Mucosa of rectum (tissue), 2 donors: ENCODE results near the gene SCUBE2.
A peak's percentile ranks its signal among the peaks of the same experiment; 100 is the strongest.

Experiments used
- H3K27ac ChIP-seq, 2 donors: one replicate each; pipeline ENCODE4 v1.7.0; 2013; ENCODE audit warnings: inconsistent platforms in 2 of 2, low read depth in 2 of 2, low read length in 2 of 2
- H3K27me3 ChIP-seq, 2 donors: one replicate each; pipeline ENCODE4 v1.7.0; 2013; ENCODE audit warnings: low read length in 2 of 2; ENCODE audit not compliant: control insufficient read depth in 2 of 2, insufficient read depth in 2 of 2
- H3K36me3 ChIP-seq, 2 donors: one replicate each; pipeline ENCODE4 v1.7.0; 2013; ENCODE audit warnings: low read length in 2 of 2; ENCODE audit not compliant: control insufficient read depth in 2 of 2, insufficient read depth in 2 of 2
- H3K4me1 ChIP-seq, 2 donors: one replicate each; pipeline ENCODE4 v1.7.0; 2013; ENCODE audit warnings: low read length in 2 of 2, mild to moderate bottlenecking in 1 of 2; ENCODE audit not compliant: control insufficient read depth in 2 of 2, insufficient read depth in 2 of 2
- H3K4me3 ChIP-seq, 2 donors: one replicate each; pipeline ENCODE4 v1.7.0; 2013; ENCODE audit warnings: low read length in 2 of 2
- H3K9ac ChIP-seq, 2 donors: one replicate each; pipeline ENCODE4 v1.7.0; 2013; ENCODE audit warnings: low read length in 2 of 2, low read depth in 1 of 2, mild to moderate bottlenecking in 1 of 2
- H3K9me3 ChIP-seq, 2 donors: one replicate each; pipeline ENCODE4 v1.7.0; 2013; ENCODE audit warnings: low read length in 2 of 2; ENCODE audit not compliant: control insufficient read depth in 2 of 2
- donor health status: healthy.
- donor health status: Normal muscosa, but diverticular disease.

Gene SCUBE2

DNA sequence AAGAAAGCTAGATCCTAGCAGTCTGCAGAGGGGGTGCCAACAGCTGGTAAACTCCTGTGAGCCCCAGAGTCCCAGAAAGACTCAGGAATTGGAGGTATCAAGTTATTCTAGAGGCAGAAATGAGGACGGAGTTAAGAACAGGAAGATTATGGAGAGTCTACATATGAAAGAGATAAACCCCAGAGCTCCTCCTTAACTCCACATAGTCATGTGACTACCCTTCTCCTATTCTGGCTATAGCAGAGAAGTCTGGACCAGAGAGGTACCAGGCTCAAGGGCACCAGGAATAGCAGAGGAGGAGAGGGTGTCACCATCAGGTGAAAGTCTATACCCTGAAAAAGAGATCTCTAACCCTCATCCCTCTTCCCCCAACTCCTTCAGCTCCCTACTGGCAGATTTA lies 29.6 kb downstream of the SCUBE2 start:
- Histone ChIP-seq H3K27ac (no peak overlapping the region), H3K4me3 (no peak overlapping the region), H3K9ac (no peak overlapping the region)

DNA sequence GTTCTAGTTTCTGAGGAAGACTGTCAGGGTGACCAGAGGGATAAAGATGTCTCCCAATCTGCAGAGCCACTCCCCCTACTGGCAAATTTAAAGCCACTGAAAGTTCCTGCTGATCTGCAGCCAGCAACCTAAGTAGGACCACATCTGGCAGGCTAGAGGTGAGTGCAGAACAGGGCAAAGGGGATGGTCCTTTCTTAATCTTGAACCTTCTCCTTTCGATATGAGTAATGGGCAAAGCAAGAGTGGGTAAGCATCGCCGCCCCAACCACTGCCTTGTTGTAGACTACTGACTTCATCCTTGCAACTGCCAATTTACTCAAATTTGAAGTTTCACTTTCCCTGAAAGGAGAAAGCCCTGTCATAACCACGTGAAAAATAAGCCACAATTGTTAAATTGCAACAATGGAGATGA lies 30.7 kb downstream of the SCUBE2 start:
- Histone ChIP-seq H3K27ac (no peak overlapping the region), H3K27me3 (no peaks in the 10 kb centered on the region), H3K4me1 (no peaks in the 10 kb centered on the region), H3K9me3 (no peaks in the 10 kb centered on the region), H3K36me3 (peaks cover 0 to under 1% of the 10 kb centered on the region in 2 donors), H3K4me3 (no peak overlapping the region), H3K9ac (no peak overlapping the region)

More for the DNA sequence above, 29.6 kb downstream of the SCUBE2 start:
- Histone ChIP-seq H3K27me3 (no peaks in the 10 kb centered on the region), H3K36me3 (no peaks in the 10 kb centered on the region), H3K9me3 (no peaks in the 10 kb centered on the region), H3K4me1 (no peaks in the 10 kb centered on the region)

DNA sequence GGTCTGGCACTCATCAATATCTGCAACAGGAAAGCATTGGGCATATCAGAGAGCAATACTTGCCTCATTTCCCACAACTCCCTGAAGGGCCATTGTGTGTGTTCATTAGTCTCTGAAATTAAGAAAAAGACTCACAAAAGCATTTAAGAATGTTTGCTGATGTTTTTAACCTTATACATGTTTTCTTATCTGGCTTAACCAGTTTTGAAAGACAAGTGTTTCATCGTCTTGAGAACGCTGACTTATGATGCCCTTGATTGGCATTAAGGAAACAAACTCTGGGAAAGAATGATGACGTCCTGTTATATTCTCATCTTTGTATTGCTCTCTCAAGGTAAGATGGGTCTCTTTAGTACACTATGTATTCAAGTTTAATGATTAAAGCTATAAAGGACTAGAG lies 32.0 kb downstream of the SCUBE2 start:
- Histone ChIP-seq H3K4me3 (no peak overlapping the region), H3K27me3 (no peaks in the 10 kb centered on the region), H3K27ac (no peak overlapping the region), H3K36me3 (peaks cover 0 to 4% of the 10 kb centered on the region in 2 donors), H3K9me3 (no peaks in the 10 kb centered on the region), H3K4me1 (no peaks in the 10 kb centered on the region), H3K9ac (no peak overlapping the region)

DNA sequence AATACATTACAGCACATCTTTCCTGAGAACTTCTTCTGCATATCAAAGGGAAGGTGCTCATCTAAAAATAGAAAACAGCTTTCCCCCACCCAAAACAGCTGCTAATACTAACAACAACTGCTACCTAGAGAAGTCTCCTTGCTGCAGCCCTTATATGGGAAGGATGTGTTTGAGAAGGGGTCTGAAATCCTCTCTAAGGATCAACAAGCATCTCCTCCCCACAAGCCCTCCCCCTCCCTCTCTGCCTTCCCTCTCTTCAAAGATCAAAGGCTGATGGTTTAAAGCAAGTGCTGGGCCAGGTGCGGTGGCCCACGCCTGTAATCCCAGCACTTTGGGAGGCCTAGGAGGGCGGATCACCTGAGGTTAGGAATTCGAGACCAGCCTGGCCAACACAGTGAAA lies 33.5 kb downstream of the SCUBE2 start:
- no peak overlapping the region for H3K27ac ChIP-seq
- no peak overlapping the region for H3K4me3 ChIP-seq
- H3K27me3 ChIP-seq, result no peaks in the 10 kb centered on the region
- H3K9ac ChIP-seq, result no peak overlapping the region
- no peaks in the 10 kb centered on the region for H3K4me1 ChIP-seq
- peaks cover 0 to 4% of the 10 kb centered on the region in 2 donors for H3K36me3 ChIP-seq
- no peaks in the 10 kb centered on the region for H3K9me3 ChIP-seq

DNA sequence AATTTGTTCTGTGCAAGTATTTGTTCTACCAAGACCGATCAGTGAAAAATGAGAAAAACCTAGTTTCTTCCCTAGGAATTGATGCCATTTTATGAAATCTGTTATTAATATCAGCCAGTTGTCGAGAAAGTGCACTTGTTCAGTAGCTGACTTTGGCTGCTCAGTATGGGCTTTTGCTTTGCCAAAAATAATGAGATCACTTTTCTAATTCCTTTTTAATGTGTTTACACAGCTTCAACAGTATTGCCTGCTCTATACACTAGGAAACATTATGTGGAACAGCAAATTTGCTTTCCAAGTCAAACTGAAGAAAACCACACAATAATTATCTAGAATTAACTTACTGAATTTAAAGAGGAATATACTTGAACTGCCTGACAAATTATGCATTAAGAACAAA lies 34.4 kb downstream of the SCUBE2 start:
- Histone ChIP-seq H3K36me3 (peaks cover 0 to 4% of the 10 kb centered on the region in 2 donors), H3K4me3 (no peak overlapping the region), H3K27ac (no peak overlapping the region), H3K4me1 (no peaks in the 10 kb centered on the region), H3K9me3 (no peaks in the 10 kb centered on the region), H3K9ac (no peak overlapping the region), H3K27me3 (no peaks in the 10 kb centered on the region)

DNA sequence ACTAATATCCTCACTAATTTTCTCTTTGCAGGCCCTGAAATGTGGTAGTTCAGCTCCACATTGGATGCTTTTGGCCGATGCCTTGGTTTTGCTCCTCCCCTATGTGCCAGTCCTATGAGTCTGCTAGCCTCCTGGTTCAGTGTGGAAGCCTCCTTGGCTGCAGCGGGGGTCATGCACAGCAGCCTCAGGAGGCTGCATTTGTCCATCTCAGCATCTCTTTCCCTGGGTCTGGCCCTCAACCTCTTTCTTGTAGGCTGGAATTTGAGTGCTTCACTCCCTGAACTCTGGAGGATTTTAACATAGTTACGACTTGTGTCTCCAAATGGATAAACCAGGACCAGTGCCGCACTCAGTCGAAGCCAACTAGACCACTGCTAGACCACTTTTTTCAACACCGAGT lies 34.9 kb downstream of the SCUBE2 start:
- Histone ChIP-seq H3K9me3 (no peaks in the 10 kb centered on the region), H3K27me3 (no peaks in the 10 kb centered on the region), H3K4me3 (no peak overlapping the region), H3K27ac (no peak overlapping the region), H3K36me3 (peaks cover 0 to 4% of the 10 kb centered on the region in 2 donors), H3K4me1 (no peaks in the 10 kb centered on the region), H3K9ac (no peak overlapping the region)

DNA sequence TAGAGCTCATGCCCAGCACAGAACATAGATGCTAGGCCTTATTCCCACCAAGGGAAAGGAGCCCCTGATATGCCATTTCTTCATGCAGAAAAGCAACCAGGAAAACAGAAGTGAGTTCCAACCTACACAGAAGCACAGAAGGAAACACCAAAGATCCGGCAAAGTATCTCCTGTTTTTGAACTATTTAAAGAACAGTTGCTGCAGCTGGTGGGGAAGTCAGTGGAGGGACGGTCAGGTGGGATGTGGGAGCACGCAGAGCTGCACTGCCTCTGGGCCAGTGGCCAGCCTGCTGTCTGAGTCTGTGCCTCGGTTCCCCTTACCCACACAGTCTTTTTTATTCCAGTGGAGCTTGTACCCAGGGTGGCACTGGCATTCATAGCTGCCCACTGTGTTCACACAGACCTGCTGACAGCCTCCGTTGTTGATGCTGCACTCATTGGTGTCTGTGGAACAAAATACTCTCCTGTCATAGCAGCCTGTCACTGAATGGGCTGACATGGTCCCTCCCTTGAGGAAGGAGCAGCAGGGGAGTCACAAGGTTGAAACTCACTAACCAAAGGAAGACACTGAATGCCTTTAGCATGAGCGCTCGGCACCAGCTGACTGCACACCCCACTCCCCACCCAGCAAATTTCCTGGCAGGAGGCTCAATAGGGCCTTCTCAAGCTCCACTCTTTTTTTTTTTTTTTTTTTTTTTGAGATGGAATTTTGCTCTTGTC lies 37.9 kb downstream of the SCUBE2 start:
- Histone ChIP-seq H3K36me3 (peaks cover 0 to 4% of the 10 kb centered on the region in 2 donors), H3K9ac (no peak overlapping the region), H3K27ac (no peak overlapping the region), H3K4me1 (no peaks in the 10 kb centered on the region), H3K27me3 (no peaks in the 10 kb centered on the region), H3K9me3 (no peaks in the 10 kb centered on the region), H3K4me3 (no peak overlapping the region)

DNA sequence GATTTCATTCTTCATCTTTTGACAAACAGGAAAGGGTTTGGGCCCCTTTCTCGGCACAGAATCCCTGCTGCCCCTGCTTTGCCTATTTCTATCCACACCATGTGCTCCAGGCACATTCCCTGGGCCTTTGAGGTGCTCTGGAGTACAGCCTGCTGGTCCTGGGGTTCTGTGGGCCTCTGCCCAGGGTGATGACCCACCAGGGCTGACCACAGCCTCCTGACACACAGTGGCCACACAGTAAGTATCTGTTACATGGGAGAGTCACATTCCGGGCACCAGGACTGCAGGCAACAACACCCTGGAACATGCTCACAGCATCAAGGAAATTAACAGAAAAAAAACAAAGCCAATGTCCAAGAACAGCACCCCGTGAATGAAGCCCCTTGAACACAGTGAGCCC lies 39.1 kb downstream of the SCUBE2 start:
- no peak overlapping the region for H3K27ac ChIP-seq
- H3K9me3 ChIP-seq, result no peaks in the 10 kb centered on the region
- H3K4me1 ChIP-seq, result peaks cover 0 to 3% of the 10 kb centered on the region in 2 donors

DNA sequence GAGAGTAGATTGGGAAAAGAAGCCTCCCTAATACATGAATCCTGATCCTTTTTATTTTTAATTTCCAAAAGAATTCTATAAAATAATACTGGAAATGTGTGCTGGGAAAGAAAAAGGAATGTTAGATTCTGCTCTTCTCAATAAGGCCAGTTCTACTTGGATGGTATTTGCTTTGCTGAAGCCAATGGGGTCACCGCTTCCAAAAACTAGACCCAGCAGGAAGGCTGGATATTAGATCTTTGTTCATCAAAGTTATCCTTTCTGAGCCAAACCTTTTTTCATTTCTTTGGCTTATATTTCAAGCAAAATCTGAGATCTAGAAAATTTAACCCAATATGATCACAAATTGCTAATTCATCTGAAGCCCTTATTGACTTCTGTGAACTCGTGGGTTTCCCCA lies 41.4 kb downstream of the SCUBE2 start:
- no peak overlapping the region for H3K4me3 ChIP-seq
- H3K4me1 ChIP-seq, result peaks cover 0 to 7% of the 10 kb centered on the region in 2 donors
- no peak overlapping the region for H3K27ac ChIP-seq
- H3K9me3 ChIP-seq, result no peaks in the 10 kb centered on the region
- no peaks in the 10 kb centered on the region for H3K36me3 ChIP-seq
- no peak overlapping the region for H3K9ac ChIP-seq
- H3K27me3 ChIP-seq, result no peaks in the 10 kb centered on the region

More for the DNA sequence above, 39.1 kb downstream of the SCUBE2 start:
- H3K4me3 ChIP-seq, result no peak overlapping the region
- H3K9ac ChIP-seq, result no peak overlapping the region
- H3K36me3 ChIP-seq, result peaks cover 0 to 4% of the 10 kb centered on the region in 2 donors
- no peaks in the 10 kb centered on the region for H3K27me3 ChIP-seq

DNA sequence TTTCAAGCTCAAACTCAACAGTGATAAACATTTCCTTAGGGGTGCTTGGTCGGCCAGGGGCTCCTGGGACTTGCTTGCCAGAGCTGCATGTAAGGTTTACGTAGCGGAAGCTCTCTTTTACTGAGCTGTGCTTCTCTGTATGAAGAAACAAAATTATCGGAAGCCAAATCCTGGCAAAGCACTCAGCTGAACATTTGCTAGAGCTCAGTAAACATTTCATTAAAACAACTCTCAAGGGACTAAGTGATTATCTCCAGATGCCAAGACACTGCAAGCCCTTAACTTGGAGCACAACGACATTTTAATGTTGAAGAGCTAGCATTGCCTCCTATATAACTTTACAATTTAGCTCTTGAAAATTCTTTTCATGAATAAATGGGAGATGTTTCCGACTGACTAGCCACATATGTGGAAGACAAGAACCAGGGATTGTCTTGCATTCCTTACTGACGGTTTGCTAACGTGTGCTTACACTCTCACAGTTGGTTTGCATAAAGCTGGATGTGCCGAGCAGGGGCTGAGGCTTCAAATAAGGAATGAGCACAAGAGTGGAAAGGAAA lies 43.4 kb downstream of the SCUBE2 start:
- Histone ChIP-seq H3K4me3 (no peak overlapping the region), H3K4me1 (peaks cover 0 to 7% of the 10 kb centered on the region in 2 donors), H3K9ac (no peak overlapping the region), H3K36me3 (no peaks in the 10 kb centered on the region), H3K27ac (peak overlapping the region in 1 of 2 donors; percentile 19), H3K9me3 (no peaks in the 10 kb centered on the region), H3K27me3 (no peaks in the 10 kb centered on the region)
